Measurements from ENCODE around the gene CPPED1.

GRCh38 chr16:12778726-12779125 is 25.0 kb downstream of the CPPED1 start:
- TF ChIP-seq CTCF (IDR thresholded peaks at IDR 0.05 in 2 of 3, conservative IDR thresholded peaks at IDR 0.05 in 1 of 3; ENCODE audit: borderline replicate concordance in 1 of 3, insufficient read depth in 1 of 3, low read depth in 2 of 3, low read length in 2 of 3) (no peak), POLR2AphosphoS5 (IDR thresholded peaks at IDR 0.05; ENCODE audit: low read depth, low read length) (no peak), ATF3 (IDR thresholded peaks at IDR 0.05) (no peak), SRF (IDR thresholded peaks at IDR 0.05; ENCODE audit: low read depth) (no peak), JUND (IDR thresholded peaks at IDR 0.05) (no peak), POLR2A (IDR thresholded peaks at IDR 0.05; ENCODE audit: borderline replicate concordance, extremely low read depth, insufficient read depth, insufficient read length) (no peak), ZNF274 (IDR thresholded peaks at IDR 0.05; ENCODE audit: low read depth, low read length) (no peak), MAX (IDR thresholded peaks at IDR 0.05) (no peak)
